HCEC 1CT (cell line): Measurements from ENCODE around the gene PINLYP.

Experiments
- DNase-seq: peaks from one replicate; pipeline ENCODE4 v3.0.0-alpha.2; 2017

PINLYP gene

DNA sequence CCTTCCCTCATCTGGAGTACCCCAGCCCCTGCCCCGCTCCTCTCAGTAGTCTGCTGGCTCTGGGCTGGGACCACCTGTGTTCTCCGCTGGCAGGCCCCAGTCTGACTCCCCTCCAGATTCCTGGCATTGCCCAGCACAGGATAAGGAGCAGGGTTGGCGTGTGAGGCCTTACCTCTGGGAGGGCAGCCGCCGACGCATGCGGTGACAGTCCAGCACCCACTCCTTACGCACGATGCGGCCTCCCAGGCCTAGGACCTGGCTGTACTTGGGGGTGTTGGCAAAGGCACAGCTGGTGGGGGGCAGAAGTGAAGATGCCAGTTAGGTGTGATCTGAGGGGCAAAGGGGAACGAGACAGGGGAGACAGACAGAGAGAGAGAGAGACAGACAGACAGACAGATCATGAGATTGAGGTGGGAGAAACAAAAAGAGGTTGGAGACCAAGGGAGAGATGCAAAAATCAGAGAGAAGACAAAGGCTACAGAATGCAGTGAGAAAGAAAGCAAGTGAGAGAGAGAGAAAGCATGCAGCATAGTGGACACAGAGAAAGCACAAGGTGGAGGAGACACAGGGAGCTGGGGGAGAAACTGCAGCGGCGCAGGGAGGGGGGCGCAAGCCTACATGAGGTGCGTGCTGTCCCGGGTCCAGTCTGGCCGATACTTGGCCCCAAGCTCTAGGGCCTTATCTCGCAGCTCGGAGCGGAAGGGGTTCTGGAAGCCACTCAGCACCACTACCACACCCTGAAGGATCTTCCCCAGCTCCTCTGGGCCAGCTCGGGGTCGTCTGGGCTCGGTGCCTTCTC is 24.0 kb upstream of the PINLYP start:
- no peak for DNase-seq

DNA sequence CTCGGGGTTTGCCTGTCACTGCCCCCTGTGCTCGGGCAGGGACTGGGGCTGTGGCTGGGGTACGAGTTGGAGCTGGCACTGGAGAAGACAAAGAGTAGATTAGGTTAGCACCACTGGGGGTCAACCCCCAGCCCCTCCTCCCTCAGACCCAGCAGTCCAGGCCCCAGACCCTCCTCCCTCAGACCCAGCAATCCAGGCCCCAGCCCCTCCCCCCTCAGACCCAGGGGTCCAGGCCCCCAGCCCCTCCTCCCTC is 23.5 kb upstream of the PINLYP start:
- no peak for DNase-seq

DNA sequence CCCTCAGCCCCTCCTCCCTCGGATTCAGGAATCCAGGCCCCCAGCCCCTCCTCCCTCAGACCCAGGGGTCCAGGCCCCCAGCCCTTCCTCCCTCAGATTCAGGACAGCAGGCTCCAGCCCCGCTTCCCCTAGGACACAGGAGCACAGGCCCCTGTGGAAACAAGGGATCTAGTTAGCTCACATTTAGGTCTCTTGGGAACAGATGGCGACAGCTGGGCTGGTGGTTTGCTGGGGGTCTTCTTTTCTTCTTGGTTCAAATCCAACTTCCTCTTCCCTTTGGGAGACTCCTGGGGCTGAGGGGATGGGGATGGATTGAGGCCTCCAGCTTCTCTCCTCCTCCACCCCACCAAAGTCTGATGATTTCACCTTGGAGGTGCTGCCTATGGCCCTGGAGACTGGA is 23.0 kb upstream of the PINLYP start:
- no peak for DNase-seq

DNA sequence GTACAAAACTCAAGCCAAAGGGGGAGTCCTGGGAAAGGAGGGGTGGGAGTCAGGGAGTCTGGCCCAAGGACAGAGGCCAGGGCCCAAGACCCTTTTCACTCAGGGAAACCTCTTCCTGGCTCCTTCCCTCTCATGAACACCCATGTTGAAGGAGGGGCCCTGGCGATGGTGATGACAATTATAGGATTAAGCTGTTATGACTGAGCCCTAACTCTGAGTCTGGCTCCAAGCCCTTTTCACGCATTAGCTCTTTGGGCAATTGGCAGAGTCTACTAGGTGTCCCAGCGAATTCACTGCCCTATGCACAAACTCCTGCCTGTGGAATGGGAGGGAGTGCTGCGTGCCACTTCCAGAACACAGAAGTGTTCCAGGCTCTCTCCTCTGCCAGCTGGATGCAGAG is 21.9 kb upstream of the PINLYP start:
- DNase-seq: no peak

DNA sequence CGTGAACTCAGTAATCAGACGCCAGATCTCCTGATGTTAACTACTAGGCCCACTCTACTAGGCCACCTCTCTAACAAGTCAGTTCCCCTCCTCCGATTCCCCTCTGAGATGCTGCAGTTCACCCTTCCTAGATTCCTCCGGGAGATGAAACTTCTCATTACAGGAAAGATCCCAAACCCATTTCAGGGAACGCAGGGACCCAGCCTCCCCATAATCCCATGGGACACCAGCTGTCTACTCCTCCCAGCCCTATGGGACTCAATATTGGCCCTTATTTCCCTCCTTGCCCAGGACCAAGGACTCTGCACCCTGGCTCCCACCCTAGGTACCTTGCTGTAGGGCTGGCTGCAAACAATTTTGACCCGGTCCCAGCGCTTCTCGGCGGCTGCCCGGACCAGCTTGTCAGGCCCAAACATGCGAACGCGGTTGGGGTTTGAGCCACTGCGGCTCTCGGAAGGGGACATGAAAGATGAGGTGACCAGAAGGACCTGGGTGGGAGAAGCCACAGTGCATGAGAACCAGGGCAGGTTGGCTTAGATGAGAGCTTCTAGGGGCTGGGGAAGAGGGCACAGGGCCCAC is 21.2 kb upstream of the PINLYP start:
- DNase-seq: no peak

DNA sequence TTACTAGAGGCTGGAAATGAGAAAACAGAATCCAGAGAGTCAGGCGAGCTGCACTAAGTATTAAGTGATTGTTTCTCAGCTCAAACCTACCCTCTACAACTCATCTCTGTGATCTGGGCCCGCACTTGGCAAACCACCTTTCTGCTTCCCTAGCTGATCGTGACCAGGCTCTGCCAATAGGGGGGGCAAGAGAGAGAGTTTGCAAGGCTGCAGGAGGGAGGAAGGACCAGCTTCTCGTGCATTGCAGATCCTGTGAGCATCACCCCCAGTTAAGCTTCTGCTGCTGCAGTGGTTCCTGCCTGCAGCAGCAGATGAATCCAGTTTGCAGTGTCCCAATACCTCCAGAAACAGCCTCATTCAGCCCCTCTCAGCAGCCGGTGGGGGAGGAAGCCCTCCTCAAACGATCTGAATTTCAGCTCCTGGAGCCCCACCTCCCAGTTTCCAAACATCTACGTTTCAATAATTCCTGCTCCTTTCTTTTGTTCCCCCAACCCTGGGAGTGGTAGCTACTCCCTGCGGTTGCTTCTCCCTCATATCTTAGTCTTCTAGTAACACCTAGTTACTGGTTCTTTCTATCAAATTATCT is 20.3 kb upstream of the PINLYP start:
- peak; percentile 52 for DNase-seq

DNA sequence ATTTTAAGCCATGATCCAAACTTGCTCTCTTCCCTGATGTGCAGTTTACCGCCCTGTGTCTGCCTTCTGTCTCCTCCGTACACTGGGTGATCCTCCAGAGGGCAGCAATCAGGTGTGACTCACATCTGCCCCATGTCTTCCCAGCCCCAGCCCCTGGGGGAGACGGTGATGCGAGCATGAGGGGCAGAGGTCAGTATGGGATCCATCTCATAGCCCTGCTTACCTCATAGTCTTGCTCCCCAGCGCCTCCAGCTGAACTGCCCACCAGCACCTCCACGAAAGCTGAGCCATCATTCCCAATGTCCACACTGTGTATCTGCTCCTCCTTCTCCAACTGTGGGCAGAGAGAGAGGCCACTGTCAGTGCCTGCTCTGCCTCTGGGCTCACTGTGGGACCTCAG is 14.9 kb upstream of the PINLYP start:
- DNase-seq: peak; percentile 36

DNA sequence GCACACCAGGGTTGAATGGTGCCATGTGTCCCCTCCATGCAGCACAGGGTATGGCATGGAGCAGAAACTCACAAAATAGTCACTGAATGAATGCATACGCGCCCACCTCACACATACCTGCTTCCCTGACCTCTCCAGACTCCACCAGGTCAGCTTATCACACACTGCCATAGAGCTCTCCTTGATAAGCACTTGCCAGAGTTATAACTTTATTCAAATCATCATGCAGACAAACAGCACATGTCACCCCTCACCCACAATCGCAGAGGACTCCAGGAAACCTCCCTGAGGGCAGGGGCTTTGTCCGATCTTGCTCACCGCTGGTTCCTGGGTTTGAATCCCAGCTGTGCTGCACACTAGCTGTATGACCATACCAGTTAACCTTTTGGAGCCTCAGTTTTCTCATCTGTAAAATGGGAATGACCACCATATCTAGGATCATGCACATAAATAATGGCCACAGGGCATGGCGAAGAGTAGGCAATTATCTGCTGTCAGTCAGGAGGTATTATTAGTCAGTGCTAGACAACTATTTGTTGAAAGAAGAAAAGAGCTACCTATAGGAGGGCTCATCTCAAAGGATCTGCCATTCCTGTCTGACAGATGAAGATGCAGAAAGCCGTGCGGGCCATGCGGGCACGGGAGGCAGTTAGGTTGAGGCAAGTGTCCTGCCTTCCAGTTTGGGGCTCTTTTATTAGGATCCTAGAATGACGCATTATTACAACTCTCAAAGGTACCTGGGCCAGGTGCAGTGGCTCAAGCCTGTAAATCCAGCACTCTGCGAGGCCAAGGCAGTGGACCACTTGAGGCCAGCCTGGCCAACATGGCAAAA is 14.2 kb upstream of the PINLYP start:
- no peak for DNase-seq

DNA sequence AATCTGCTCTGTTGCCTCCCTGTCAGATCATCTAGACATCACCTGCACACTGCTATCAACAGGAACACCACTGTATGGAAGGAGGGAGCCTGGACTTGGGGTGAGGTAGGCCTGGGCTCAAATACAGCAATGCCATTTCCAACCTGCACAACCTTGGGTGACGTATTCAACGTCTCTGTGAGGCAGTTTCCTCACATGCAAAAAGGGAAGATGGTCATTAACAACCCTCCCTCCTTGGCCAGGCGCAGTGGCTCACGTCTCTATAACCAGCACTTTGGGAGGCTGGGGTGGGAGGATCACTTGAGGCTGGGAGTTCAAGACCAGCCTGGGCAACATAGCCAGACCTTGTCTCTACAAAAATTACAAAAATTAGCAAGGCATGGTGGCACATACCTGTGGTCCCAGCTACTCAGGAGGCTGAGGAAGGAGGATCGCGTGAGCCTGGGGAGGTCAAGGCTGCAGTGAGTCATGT is 13.3 kb upstream of the PINLYP start:
- DNase-seq: no peak

DNA sequence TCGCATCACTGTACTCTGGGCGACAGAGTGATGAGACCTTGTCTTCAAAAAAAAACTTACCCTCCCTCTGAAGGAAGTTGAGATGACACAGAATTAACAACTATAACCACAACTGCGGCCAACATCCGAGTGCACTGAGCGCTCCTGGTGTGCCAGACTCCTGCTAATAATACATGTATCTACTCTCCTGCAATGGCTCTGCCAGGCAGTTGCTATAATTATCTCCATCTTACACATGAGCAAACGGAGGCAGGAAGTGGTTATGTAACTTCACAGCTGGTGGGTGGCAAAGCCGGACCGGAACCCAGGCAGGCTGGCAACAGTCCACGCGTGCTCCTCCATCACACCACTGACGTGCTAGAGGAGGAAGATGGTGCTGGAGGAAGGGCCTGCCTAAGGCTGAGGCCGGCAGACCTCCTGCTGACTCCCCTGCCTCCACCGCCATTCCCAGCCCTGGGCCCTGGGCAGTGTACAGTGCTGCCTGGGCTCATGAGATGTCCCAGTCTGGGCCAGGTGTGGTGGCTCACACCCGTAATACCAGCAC is 12.8 kb upstream of the PINLYP start:
- DNase-seq: peak; percentile 83

DNA sequence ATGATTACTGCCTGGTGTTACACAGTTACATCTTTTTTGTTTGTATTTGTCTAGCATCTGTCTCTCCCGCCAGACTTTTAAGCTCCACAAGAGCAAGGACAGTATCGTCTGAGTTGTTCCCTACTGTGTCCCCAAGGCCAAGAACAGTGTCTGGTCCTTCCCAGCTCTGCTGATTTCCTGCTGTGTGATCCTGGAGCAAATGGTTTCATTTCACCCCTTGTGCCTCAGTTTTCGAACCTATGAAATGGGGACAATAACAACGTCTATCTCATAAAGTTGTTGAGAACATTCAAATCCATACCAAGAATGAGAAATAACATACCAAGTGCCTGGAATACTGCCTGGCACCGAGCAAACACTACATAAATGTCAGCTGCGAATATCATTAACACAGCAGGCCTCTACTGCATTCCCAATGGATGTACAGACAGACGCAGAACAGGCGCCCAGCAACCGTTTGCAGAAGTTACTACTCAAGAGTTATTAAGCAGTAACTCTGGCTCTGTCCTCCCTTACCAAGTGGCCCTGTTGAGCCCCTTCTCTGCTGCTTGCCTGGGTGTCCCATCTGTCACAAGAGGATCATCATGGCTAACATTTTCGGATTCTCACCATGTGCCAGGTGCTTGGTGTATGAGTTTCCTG is 11.7 kb upstream of the PINLYP start:
- no peak for DNase-seq

DNA sequence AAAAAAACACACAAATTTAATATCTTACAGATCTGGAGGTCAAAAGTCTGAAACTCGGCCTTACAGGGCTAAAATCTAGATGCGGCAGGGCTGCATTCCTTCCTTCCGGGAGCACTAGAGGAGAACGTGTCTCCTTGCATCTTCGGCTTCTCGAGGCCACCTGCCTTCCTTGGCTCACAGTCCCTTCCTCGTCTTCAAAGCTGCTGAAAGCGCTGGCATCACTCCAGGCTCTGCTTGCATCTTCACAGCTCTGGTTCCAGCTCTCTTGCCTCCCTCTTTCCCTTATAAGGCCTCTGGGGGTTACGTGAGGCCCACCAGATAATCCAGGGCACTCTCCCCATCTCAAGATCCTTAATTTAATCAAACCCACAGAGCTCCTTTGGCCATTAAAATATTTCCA is 10.8 kb upstream of the PINLYP start:
- no peak for DNase-seq

DNA sequence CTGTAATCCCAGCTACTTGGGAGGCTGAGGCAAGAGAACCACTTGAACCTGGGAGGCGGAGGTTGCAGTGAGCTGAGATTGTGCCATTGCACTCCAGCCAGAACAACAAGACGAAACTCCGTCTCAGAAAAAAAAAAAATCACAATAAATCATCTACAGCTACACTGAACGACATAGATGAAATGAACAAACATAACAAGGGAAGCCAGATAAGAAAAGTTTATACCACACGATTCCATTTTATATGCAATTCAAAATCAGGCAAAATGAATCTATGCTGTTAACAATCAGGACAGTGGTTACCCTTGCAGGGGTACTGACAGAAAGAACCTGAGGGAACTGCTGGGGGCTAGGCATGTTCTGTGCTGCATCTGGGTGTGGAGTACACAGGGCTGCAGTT is 5.9 kb upstream of the PINLYP start:
- no peak for DNase-seq

DNA sequence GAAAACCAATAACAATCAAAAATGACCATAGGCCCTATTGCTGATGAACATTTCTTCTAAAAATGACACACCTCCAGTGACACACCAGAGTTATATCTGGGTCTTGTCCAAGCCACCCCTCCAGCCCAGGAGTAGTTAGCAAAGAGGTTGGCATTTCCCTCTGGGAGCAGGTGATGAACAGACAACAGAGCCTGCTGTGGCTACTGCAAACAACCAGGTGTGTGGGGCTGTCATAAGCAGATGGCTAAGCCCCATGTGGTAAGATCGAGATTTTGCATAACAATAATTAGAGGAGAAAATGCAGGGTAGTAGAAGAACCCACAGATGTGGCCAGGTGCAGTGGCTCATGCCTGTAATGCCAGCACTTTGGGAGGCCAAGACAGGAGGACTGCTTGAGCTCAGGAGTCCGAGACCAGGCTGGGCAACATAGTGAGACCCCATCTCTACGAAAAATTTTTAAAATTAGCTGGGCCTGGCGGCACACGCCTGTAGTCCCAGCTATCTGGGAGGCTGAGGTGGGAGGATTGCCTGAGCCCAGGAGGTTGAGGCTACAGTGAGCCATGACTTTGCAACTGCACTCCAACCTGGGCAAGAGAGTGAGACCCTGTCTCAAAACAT is 5.3 kb upstream of the PINLYP start:
- no peak for DNase-seq

DNA sequence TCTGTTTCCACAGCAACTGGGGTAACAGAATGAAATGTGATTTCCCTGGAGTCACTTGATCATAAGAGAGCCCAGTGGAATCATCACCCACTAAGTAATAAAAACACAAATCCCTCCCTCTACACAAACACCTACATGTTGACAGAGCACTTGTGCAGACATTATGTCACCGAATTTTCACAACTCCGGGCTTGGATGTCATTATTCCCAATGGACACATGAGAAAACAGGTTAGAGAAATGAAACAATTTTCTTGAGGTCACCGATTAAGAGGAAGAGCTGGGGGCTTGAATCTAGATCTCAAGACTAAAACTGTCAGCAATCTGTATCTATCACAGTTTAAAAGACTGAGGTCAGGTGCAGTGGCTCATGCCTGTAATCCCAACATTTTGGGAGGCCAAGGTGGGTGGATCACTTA is 3.4 kb upstream of the PINLYP start:
- no peak for DNase-seq

DNA sequence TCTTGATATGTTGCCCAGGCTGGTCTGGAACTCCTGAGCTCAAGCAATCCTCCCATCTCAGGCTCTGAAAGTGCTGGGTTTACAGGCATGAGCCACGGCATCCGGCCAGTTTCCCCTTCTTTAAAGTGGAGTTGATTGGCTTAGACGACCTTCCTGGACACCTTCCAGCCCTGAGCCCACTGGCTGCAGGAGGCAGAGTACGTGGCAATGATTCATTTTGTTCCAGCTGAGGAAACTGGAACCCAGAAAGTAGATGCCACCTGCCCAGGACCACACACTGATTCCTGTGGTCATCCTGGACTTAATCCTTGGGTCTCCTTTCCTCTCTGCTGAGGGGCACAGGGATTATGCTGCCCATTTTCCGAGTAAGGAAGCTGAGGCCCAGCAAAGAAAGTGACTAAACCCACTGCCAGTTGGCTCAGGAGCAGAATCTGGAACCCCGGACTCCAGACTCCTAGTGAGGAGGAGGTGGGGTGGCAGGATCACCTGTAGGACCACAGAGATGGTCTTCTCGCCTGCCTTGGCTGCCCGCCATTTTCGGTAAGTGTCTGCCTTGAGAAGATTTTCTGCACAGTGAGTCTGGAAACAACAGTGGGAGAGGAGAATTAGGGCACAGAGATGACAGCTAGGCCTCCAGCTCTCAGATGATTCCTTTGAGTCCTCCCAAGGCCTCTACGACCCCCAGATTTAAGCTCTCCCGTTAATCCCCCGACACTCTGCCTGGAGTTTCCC is 1.0 kb upstream of the PINLYP start:
- no peak for DNase-seq

DNA sequence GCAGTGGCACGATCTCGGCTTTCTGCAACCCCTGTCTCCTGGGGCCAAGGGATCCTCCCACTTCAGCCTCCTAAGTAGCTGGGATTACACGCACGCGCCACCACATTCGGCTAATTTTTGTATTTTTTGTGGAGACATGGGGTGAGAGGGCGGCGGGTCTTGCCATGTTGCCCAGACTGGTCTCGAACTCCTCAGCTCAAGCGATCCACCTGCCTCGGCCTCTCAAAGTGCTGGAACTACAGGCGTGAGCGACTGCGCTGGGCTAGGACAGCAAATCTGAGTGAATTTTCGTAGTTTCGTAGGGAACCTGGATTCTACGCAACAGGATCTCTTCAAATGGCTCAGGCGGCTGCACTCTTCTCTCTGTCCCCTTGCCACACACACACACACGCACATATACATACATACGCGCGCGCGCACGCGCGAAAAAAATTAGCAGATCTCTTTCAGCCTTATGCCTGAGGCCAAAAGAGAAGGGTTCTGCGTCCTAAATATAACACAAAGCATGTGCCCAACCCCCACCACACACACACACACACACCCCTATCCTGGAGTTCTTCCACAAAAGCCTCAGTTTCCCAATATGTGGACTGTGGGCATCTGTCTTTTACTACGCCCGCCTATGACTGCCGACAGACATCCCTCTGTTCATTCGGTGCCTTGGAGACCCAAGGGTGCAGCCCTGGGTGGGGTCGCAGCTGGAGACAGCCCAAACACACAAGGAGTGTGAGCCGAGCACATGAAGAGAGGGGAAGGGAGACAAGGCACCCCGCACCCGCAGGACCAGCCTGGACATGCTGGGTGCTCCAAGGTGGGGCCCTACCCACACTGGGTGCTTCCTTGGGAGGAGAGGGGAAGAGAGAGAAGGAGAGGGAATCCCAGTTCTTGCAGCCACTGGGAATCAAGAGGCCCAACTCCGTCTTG is 616 bp downstream of the PINLYP start:
- no peak for DNase-seq

DNA sequence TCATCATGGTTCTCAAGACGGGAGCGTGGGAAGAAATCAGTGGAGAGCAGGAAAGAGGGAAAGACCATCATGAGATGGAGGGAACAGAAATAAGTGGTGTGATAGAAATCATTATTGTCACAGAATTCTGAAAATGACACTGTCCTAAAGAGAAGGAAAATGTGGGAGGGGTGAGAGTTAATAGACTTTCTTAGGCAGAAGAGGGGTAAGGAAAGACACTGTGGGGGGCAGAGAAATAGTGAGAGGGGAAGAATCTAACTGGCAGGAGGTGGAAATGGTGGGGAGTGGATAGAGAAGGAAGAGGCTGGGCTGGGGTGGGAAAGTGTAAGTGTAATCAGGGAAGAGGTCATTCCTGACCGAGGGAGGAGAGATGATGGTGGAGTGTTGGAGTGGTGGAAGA is 3.2 kb downstream of the PINLYP start:
- DNase-seq: no peak

DNA sequence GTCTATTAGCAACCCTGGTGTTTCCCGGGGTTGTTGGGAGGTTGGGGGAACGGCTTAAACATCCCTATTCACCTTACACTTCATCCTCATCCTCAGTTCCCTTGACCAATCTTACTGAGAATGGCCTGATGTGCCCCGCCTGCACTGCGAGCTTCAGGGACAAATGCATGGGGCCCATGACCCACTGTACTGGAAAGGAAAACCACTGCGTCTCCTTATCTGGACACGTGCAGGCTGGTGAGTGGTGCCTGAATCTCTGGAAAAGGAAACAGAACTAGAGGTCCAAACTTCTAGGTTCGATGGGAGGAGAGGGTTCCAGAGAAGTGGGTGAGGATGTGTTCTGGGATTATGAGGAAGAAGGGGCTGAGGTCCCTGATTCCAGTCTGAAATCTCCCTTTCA is 5.9 kb downstream of the PINLYP start:
- DNase-seq: no peak

DNA sequence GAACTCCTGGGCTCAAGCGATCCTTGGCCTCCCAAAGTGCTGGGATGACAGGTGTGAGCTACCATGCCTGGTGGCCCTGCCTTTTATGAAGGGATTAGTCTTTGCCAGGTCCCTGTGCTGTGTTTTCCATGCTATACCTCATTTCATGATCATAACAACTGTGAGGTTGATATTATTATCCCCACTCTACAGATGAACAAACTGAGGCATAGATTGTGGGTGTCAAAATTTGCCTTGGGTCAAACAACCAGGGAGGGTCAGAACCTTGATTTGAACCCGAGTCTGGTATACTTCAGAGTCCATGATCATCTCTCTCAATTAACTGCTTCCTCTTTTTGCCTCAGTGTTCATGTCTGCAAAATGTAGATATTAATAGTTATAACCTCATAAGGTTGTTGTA is 6.9 kb downstream of the PINLYP start:
- no peak for DNase-seq

DNA sequence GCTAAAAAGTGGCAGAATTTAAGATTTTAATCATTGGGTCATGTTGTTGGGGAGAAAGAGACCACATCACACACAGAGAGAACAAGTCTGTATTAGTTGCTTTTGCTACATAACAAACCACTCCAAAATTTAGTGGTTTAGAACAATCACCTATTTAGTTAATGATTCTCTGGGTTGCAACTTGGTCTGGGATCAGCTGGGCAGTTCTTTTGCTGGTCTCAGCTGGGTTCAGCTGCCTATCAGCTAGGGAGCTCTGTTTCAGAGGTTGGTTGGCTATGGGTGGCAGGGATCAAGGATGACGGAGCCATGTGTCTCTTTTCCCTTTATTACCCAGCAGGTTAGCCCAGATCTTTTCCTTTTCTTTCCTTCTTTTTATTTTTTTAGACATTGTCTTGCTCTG is 8.9 kb downstream of the PINLYP start:
- no peak for DNase-seq
